ENCODE results near the gene DCHS1.

DNA sequence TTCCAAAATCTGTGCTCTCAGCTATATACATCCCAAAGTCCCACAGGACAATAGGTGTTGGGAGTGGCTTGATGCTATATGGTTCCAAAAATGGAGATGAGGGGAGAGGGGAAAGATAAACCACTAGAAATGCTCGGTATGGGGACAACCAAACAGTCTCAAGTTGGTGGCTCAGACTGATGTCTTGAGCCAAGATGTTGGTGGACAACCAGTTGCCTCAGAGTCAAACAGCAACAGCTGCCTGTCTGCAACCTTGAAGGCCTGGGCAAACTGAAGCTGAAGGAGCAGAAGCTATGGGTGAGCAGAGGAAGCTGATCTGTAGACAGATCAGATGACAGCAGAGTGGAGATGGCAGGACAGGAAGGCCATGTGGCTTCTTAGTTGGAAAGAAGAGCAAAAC is 56.2 kb downstream of the DCHS1 start:
- TF ChIP-seq POLR2AphosphoS5 (IDR thresholded peaks at IDR 0.05) (no peak), POLR2A (IDR thresholded peaks at IDR 0.05) (no peak)
- TF ChIP-seq, protein P1, sequence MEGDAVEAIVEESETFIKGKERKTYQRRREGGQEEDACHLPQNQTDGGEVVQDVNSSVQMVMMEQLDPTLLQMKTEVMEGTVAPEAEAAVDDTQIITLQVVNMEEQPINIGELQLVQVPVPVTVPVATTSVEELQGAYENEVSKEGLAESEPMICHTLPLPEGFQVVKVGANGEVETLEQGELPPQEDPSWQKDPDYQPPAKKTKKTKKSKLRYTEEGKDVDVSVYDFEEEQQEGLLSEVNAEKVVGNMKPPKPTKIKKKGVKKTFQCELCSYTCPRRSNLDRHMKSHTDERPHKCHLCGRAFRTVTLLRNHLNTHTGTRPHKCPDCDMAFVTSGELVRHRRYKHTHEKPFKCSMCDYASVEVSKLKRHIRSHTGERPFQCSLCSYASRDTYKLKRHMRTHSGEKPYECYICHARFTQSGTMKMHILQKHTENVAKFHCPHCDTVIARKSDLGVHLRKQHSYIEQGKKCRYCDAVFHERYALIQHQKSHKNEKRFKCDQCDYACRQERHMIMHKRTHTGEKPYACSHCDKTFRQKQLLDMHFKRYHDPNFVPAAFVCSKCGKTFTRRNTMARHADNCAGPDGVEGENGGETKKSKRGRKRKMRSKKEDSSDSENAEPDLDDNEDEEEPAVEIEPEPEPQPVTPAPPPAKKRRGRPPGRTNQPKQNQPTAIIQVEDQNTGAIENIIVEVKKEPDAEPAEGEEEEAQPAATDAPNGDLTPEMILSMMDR (IDR thresholded peaks at IDR 0.05): no peak
